A172 (cell line): ENCODE results near the gene RALGPS1. TPM values are rescaled to one million over a fixed set of nuclear protein-coding genes. Genes with fewer than 3 reads are reported as not detected.

Experiments used
- DNase-seq: peaks from one replicate; pipeline ENCODE4 v3.0.0-alpha.2; 2015; ENCODE audit warnings: low spot score
- total RNA-seq: library from RNA; depleted of rRNA; stranded (reverse); fragments of >200 nt; shearing (Covaris generic); gene quantifications from 2 replicates; pipeline ENCODE4 v1.2.3, GENCODE V29; 2014

Gene RALGPS1
- total RNA-seq, 1 experiment from 2014 or later: 15.3 TPM

DNA sequence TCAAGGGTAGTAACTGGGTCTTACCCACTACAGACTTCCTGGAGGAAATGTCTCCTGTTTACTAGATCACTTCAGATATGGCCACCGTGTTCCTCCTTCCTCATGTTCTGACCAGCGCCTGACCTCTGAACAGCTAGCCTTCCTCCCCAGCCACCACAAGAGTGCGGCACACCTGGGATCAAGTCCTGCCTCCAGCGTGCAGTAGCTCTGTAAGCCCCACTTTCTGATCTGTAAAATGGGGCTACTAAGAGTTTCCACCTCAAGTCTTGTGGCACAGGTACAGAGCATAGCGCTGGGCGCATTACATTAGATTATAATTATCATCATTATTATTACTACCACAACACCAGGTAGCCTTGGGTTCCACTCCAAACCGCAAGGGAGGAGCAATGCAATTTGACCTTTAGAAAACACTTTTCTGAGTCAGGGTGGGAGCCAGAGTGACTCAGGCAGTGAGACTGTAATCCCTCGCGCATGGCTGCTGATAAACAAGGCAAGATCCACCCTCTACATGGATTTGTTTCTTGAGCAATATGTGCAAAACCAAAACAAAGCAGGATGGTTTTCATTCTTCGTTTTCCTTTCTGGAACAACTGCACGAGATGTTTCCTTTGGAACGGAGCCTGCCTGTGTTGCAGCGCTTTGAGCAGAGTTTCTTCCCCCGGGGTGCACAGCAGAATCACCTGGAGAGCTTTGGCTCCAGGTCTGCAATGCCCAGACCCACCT, 272.8 kb downstream of the RALGPS1 start:
- DNase-seq: peak; percentile 93

DNA sequence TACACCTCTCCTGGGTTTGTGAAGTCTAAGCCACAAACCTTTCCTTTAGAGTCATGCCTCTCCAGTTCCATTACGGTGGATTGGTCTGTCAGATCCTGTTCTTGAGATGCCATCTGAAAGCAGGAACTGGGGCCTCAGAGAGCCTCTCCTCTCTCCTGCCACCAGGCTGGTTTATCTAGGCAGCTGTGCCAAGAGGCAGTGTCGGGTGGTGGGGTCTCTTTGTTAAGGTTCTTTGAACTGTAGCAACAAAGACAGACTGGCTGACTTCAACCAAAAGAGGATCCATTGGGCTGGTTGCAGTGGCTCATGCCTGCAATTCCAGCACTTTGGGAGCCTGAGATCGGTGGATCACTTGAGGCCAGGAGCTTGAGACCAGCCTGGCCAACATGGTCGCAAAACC, 273.8 kb downstream of the RALGPS1 start:
- no peak for DNase-seq

GRCh38 chr9:127189628-127190027, 275.0 kb downstream of the RALGPS1 start:
- DNase-seq: no peak

DNA sequence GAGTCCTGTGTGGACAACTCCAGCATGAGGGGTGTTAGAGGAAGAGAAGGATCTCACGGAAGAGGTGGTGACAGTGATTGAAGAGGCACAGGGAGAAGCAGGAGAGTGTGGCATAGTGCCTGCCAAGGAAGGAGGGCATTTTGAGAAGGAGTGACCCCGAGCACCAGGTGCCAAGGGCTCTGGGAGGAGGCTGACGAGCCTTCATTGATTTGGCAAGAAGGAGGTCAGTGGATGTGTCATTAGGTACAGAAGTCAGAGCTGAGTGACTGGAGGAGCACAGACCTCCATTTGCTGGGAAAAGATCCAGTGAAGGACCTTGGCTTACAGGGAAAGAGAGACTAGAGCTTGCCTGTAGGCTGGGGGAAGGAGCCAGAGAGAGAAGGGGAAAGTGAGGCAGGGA, 278.2 kb downstream of the RALGPS1 start:
- no peak for DNase-seq

DNA sequence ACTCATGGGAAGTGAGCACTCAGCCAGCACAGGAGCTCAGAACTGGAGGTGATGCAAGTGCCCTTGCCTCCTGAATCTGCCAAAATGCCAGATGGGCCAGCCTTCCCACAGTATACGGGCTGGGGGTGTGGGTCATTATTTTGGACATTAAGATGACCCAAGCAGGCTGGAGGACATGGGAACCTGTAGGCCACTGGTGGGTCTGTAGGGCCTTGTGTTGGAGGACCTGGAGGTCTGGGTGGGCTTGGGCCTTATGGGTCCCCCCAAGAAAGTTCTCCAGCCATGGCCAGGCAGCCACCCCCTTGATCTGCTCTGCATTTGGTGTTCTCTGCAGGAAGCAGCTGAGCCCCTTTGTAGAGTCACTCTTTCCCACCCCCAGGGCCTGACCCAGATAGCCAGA, 278.9 kb downstream of the RALGPS1 start:
- DNase-seq: no peak

GRCh38 chr9:127194881-127195713, 280.5 kb downstream of the RALGPS1 start:
- peak; percentile 99 for DNase-seq

DNA sequence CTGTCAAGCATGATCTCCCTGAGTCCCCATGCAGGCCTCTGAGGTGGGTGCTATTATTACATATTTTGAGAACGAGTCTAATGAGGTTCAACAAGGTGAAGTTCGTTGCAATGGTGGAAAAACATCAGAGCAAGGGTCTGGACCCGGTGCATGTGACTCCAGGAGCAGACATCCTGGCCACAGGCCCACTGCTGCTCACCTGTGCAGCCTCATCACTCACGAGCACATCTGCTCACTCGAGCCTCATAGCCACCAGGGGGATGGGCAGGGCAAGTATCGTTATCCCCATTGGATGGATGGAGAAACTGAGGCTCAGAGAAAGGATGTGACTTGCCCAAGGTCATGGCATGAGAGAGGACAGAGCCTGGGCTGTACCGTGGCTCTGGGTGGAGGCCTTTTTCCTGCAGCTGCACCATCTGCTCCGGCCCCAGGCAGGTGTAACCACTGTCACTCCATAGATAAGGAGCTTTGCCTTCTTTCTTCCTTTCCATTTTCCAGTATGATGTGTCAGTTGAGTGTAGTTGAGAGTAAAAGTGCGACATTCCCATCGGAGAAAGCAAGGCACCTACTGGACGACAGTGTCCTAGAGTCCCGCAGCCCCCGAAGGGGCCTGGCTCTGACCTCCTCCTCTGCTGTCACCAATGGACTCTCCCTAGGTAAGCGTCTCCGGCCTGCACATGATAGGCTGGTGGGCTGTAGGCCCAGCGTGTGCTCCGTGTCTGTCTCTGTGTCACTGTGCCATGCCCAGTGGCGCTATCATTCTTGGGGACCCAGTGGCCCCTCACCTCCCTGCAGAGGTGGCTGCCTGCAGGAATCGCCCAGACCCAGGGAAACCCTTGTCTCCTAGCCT, 281.6 kb downstream of the RALGPS1 start:
- no peak for DNase-seq

GRCh38 chr9:127196826-127197145, 282.2 kb downstream of the RALGPS1 start:
- no peak for DNase-seq

- DNase-seq: no peak
Measured at GRCh38 chr9:127197186-127197860, 282.7 kb downstream of the RALGPS1 start.

DNA sequence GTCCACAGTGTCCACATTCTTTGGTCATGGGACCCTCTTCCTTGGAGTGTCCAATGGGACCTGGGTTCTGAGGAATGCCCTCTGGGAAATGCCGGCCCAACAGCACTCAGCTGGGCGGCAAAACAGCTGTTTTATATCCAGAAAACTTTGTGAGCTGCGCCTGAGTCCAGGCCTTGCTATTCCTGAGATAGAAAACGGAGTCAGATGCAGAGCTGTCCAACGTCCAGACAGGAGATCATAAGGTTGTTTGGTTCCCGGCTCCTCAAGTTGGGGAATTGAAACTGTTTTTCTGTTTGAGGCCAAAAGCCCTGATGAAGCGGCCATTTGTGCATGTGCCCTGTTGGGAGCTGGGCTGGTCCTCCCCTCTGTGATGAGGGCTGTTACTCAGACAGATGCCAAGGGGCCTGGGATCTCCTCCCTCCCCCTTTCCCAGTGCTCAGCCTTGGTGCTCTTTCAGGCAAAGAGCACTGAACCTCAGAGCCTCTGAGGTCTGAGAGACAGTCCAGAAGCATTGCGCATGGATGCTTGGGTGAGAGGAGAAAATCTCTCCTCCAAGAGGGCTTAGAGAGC, 283.4 kb downstream of the RALGPS1 start:
- no peak for DNase-seq

DNA sequence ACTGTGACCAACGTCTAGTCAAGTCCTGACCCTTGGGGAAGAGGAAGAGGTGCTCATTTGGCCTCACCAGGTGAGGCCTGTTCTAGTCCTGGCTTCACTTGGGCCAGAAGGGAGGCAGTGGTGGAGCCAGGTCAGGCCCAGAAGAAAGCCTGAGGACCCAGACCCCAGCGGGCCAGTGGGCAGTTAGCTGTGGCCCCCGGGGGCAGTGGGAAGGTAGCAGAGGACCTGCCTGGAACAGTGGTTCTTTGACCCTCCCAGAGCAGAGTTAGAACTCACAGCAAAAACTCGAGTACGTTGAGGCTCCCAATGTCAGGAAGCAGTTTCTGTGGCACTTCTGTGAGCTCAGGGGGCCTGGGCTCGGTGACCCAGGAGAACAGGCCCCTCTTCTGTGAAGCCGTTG, 284.0 kb downstream of the RALGPS1 start:
- DNase-seq: no peak

- DNase-seq: peak; percentile 79
Measured at GRCh38 chr9:127199001-127199791, 284.6 kb downstream of the RALGPS1 start.

- no peak for DNase-seq
Measured at GRCh38 chr9:127200106-127200862, 285.7 kb downstream of the RALGPS1 start.

GRCh38 chr9:127201071-127201541, 286.5 kb downstream of the RALGPS1 start:
- peak; percentile 26 for DNase-seq

- DNase-seq: no peak
Measured at GRCh38 chr9:127201731-127202130, 287.1 kb downstream of the RALGPS1 start.

- DNase-seq: no peak
Measured at GRCh38 chr9:127202461-127203169, 288.0 kb downstream of the RALGPS1 start.

DNA sequence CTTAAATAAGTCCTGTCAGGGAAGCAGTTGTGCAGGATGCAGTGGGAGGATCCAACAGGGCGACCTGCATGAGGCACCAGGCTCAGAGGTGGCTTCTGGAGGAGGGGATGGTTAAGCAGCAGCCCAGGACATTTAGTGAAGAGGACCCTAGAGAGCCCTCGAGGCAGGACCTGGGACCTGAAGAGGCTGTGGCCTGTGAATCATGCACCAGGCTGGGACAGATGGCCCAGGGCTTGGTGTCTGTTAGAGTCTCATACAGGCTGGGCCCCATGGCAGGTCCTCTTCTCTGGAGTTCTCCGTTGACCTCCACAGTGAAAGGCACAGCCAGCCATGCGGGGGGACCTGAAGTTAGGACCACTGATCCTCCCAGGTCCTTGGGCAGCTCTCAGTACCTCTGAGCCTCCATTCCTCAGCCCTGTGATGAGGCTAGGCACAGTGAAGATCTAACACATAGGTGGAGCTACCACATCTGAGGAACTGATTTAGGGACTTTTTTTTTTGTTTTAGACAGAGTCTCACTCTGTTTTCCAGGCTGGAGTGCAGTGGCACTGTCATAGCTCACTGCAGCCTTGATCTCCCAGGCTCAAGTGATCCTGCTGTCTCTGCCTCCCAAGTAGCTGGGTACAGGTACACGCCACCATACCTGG, 289.2 kb downstream of the RALGPS1 start:
- DNase-seq: no peak

- DNase-seq: peak; percentile 87
Measured at GRCh38 chr9:127204771-127205470, 290.3 kb downstream of the RALGPS1 start.
